Stimulated activated CD4-positive, alpha-beta T cell treated with anti-CD3 and anti-CD28 coated beads, Interleukin-15, amount 100 ng/mL, for 1 hour (primary cell): ENCODE measurements around the gene GGCX.
"Not testable (repeated sequence)": the region's sequence is repeated elsewhere in the genome, so short reads cannot be mapped to it uniquely, and the experiment has no call there.

Source experiments
- DNase-seq, 2 donors: peaks; one replicate each; pipeline ENCODE4 v3.0.0-alpha.2; 2020; ENCODE audit warnings: low read depth in 1 of 2, low spot score in 1 of 2

Gene GGCX

DNA sequence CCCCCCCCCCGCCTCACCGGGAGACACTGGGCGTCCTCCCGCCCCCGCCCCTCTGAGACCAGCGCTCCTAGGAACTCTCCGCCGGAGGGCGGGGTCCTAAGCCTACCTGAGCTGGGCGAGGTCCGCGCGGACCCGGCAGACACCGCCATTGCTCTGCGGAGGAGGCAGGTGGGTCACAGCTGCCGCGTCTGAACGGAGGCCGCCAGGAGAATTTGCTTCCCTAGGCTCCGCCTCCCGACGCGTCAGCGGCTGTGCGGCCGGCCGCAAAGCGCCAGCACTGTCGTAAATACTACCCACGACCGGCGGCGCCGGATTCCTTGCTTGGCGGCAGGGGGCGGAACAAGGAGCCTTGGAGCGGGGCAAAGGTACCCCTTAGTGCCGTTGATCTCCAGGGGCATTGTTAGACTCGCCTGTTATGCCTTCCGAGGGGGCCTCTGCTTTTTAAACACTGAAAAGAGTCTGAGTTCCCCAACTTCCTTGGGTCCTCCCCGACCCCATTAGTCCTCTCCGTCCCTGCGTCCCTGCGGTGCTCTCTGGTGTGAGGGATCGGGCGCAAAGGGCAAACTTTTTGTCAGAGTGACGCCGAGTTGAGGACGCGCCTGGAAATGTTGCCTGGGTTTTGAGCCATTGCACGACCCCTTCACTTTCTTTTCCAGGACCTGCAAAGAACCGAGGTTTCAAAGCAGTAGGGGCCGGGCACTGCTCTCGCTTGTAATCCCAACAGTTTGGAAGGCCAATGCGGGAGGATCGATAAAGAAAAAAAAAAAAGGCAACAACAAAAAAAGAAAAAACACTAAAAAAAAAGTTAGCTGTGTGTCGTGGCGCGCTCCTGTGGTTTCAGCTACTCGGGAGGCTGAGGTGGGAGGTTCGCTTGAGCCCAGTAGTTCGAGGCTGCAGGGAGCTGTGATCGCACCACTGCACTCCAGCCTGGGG is at the start of gene GGCX:
Gene GGCX (minus strand): TSS at position 214 of the 933 bp plus-strand sequence. CDS start 65 bp downstream, at position 149.
- peak; percentile 85 to 93 for DNase-seq

DNA sequence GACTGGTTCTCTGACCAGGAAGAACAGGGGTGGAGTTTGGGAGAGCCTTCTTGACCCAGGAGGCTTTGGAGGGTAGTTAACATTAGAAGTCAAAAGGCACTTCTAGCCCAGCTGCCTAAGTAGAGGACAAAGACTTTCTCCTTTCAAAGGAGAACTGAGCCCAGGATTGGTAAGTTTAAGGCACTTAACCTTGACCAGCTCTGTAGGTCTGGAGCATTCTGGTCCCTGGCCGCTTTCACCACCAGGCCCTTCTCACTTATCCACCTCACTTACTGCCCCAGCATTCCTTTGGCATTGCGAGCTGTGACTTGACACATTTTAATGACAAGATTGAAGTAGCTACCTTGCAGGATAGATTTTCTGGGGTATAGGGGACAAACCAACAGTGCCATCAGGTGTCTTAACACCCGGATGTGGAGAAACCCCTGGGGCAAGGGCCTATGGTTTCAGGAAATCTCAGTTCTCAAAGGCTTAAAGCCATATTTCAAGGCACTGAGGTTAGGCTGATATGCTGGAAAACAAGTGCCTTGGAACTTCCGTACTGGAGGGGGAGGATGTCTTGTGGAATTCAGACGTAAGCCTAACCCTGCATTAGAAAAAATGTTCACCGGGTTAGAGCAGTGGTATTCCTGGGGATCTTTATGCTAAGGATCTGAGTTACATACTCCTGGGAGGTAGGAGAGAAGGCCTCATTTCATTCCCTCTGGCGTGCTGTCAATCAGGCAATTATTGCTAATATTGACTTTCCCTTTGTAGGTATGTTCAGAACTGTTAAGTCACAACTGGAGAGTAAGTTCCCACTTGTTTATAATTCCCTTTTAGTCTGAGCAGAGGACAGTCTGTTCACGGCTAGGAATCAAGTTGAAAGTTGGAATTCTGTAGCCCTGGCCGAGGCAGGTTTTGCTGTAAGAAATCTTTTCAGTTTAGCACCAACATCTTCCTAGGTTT is 46.2 kb upstream of the GGCX start:
- no peak for DNase-seq

DNA sequence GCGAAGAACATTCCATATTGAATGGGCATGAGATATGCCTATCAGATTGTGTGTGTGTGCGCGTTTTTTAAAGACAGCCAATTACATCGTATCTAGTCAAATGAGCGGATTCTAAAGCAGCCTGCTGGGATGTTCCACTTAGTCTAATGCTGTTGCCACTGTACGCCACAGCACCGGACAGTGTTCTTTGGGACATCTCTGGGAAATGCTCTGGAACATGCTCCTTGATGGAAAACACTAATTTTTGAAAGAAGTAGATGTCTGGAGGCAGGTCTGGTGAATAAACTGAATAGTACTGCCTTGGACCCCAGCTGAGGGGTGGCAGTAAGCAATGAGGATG is 44.8 kb upstream of the GGCX start:
- DNase-seq, result no peak

DNA sequence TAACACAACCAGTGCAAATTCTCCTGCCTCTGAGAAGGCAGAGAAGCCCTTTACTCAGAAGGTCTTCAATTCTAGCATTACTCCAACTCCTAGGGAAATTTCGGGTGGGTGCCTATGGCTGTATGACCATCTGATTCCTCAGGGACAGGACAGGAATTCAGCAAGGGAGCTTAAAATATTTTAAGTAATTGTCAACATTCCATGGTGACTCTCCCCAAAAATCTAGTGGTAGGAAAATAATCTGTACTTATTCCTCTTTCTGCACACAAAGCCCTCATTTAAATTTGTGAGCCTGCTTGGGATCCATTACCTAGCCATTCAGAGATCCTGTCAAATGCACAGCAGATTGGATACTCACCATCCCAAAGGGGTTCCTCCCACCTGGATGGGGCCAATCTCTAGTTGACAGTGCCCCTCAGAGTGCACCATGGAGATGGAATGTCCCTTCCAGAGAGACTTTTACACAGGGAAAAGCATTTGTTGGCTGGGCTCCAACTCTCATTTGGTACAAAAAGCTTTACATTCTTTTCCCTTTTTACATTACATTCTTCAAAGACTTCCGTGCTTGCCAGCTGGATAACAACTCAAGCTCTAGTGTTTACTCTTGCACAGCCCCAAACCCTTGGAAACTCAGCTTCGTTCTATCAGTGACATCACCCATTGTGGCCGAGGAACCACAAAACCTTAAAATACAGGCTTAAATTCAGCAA is 44.3 kb upstream of the GGCX start:
- DNase-seq, result no peak

DNA sequence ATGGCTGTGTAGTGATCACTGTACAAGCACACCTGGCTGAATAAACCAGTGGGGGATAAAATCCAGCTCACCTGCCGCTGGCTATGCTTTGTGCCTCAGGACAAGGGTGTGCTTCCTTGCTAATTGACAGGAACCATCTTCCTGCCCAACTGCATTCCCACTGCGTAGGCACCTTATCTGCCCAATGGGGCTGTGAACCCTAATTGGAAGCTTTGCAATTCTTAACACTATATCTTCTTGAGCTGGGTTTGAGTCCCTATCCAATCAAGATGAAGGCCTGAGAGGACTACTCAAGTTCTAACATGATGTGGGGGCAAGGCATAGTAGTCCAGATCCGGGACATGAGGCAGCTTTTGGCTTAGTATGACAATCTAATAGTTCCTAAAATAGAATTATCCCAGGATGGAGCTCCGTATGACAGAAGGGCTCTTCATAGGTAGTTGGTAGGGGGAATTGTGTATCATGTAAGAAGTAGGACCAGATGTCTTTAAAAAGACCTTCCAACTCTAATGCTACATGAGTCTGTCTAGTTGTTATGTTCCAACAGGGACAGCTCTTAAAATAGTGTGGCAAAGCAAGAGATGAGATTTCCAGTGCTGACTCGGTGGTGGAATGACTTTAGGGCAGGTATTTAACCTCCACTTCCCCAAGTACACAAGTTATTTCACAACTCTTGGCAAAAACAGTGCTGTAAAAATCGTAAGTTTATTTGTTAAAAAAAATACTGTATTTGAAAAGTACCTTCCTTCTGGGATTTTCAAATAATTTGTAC is 43.5 kb upstream of the GGCX start:
- no peak for DNase-seq

DNA sequence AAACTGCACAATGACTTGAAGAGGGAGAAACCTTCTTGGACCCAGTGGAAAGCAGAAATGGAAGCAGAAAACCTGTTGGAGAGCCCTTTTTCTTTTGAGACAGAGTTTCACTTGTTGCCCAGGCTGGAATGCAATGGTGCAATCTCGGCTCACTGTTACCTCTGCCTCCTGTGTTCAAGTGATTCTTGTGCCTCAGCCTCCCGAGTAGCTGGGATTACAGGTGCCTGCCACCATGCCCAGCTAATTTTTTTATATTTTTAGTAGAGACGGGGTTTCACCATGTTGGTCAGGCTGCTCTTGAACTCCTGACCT is 42.8 kb upstream of the GGCX start:
- not testable (repeated sequence) for DNase-seq

DNA sequence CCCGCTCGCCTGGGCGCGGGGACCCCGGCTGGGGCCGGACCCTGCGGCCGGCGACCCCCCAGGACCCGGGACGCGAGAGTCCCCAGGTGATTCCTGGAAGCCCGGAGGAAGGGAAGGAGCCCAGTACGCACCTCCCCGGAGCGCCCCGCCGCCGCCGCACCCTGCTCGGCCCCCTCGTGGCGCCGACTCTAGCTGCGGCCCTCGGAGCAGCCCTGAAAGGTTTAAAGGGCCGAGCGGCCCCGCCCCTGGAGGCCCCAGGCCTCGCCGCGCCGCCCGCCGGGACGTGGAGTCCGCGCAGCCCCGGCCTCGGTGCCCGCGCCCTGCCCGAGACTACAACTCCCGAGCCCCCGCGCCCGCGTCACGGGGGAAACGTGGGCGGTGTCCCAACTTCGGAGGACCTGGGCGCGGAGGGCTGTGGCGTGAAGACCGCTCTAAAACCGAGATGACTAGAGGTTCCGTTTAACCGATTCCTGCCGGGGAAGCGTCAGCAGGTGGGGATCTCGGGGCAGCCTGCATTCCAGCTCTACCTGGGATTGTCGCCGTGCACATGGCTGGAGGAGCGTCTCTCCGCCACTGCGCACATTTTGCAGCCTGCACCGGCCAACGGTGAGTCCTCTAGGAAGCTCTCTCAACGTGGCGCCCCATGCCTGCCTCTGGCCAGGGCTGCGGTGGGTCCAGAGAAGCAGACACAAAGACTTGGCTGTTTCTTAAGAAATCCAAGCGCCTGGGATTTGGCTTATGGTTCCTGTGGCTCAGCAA is 41.4 kb upstream of the GGCX start, which contains the start of gene TMEM150A:
Gene TMEM150A (minus strand): TSS at position 223 of the 759 bp plus-strand sequence. CDS start 750 bp downstream, outside the sequence.
- peak; percentile 73 to 85 for DNase-seq

DNA sequence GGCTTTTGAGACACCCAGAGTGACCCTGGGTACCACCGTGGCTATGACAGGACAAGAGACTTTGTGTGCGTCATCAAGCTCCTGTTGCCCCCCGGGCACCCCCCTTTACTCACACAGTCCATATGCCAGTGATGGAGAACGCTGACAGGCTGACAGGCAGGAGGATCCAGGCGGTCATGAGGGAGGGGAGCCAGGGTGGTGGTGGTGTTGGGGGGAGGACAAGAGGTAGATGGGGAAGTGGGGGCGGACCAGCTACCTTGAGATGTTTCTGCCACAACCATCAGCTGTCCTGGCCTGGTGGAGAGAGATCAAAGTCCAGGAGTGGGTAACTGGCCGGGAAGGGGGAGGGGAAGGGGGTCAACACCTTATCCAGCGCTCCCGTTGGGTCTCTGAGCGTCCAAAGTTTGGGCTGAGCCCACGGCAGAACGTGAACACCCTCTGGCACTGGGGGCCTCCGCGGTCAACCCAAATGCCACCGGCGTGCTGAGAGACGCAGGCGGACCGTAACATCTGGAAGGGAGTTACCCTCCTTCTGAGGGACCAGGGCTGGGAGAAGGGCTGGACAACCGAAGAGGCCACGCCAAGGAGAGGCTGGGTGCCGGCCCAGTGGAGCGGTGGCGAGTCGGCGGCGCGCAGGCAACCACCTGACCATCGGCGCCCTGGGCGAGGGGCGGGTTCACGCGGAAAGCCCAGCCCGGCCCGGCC is 40.6 kb upstream of the GGCX start:
- no peak for DNase-seq

DNA sequence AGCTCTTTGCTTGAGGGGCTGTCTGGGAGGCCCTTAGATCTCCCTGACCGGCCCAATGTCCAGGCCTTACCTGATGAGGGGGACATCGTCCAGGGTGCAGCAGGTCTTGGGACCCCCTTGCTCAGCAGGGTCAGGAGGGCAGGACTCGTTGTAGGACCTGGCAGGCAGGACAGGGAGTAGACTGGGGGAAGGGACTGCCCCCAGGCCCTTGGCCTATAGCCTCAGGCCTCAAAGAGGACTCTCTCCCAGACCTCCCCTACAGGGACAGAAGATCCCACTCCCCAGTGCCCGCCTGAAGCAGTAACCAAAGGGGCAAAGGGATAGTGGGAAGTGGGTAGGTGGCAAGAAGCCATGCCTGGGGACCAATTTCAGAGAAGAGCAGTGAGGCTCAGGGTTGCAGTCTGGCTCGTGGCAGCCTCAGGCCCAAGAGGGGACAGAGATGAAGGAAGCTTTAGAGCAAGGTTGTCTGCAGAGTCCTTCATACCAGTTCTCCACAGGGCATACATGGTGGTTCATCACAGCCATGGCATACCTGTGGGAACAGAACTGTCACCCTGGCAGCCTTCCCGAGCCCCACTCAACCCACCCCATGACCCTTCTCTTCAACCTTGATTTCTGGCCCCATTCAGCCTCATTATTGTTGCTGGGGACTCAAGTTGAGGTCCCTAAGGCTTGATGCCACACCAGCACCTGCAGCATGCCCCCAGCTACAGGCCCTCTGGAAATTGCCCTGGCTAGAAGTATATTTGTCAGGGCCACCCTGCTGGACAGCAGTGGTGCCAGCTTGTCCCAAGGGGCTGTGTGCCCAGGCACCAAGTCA is 39.9 kb upstream of the GGCX start:
- DNase-seq, result no peak

DNA sequence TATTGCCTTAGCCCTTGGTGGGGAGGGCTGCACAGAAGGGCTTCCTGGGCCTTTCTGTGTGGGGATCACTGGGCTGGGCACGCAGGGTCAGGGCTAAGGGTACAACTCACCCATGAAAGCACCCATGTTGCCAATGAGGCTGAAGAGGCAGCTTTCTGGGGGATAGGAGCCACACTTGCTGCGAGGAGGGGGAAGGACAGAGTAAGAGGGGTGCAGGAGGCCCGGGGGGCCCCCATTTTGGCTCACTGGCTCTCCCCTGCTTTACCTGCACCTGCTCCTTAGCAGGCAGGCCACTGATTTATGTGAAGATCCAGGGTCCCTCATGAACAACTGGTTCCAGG is 38.9 kb upstream of the GGCX start:
- DNase-seq, result no peak

DNA sequence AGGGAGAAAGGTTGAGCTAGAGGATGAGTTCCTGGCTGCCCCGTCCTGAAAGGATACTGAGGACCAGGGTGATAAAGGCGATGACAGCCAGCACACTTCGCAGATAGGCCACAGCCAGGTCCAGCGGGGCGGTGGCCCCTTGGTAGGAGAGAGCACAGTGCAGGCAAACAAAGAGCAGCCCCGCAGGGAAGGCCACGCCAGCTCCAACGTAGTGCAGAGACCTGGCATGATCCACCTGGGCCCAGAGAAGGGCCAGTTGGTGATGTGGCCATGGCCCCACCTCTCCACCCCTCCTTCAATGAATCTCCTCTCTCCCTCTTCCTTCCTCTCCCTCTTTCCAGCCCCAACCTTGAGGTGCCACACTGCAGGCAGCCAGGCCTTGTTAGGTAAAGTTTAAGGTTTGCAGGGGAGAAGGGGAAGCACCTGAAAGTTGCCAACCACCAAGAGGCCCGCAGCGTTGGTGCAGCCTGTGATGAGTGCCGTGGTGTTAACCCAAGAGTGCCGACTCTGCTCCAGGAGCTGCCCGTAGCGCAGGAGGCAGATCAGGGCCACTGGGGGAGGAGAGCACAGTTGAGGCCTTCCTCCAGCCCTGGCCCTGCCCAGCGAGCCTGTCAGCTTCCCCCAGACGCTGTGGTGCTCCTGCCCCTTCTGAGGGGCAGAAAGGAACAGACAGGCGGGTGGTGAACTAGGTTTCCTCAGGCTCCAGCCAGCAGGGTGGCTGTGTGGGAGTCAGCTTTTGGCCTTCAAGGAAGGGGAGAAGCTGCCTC is 38.4 kb upstream of the GGCX start:
- DNase-seq, result no peak

DNA sequence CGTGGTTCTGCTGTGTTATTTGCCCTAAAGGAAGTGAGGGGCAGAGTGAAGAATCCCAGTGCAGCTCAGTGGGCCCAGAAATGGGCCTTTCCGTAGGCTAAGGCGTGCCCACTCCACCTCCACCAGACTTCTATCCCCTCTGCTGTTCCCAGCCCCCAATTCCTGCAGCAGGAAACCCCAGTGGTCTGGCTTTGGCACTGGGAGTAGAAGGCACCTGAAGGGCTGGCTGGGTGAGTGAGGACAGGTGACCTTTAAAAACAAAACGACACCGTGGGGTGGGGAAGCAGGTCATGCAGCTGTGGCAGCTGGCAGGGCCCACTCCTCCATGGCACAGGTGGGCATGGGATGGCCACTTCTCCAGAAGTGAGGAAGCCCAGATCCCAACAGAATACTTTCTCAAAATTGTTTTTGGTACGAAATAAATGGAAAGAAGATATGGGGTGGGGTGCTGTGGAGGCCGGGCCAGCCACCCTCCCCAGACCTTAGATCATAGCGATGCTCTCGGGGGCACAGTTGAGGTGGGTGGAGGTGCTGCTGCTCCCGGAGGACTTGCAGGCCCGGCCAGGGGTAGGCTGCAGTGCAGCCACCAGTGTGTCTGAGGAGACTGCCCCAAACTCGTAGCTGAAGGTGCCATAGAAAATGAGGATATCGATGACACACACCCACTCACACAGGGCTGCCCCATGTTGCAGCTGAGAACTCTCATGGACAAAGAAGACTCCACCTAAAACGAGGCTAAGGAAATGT is 37.5 kb upstream of the GGCX start:
- DNase-seq, result no peak

DNA sequence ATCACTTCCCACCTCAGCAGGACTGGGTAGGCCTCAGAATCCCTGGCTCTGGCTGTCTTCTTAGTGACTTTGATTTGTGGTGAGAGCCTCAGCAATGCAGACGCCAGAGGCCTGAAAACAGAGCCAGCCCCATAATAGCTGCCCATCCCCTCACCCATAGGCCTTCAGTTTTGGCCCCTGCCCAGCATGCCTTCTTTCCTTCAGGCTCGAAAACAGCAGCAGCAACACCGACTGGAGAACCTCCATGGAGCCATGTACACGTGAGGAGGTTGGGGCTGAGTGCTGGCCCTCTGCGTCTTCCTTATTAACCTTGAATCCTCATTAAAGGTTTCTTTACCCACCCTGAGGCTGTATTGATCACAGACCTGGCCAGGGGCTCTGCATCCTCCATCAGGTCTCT is 35.9 kb upstream of the GGCX start:
- DNase-seq, result no peak

DNA sequence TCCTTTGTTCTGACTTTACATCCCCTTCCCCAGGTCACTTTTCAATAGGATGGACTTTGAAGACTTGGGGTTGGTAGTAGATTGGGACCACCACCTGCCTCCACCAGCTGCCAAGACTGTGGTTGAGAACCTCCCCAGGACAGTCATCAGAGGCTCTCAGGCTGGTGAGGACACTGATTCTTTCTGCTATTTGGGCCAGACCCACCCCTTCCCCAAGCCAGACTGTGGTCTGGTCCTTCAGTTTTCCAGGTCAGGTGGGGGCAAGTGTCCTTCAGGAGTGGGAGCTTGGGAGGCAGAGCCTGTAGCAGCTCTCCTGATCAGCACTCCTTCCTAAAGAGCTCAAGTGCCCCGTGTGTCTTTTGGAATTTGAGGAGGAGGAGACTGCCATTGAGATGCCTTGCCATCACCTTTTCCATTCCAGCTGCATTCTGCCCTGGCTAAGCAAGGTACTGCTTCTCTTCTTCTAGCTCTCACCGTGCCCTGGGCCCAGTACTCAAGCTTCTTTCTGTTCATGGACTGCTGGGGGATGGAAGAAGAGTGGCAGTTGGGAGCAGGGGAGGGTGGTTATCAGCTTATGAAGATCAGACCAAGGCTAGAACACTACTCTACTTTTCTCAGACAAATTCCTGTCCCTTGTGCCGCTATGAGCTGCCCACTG is 35.3 kb upstream of the GGCX start:
- no peak for DNase-seq

DNA sequence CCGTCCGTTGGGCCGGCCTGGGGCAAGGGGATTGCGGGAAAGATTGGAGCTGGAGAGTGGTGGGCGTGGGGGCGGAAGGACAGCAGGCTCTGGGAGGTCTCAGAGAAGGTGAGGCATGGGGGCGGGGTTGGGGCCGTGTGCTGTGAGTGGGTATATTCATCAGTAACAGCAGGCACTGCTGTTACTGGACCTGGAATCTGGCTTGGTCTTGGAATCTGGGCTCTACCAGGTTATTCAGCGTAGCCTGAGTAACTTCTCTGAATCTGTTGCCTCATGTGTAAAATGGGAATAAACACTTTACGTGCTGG is 34.7 kb upstream of the GGCX start:
- no peak for DNase-seq

DNA sequence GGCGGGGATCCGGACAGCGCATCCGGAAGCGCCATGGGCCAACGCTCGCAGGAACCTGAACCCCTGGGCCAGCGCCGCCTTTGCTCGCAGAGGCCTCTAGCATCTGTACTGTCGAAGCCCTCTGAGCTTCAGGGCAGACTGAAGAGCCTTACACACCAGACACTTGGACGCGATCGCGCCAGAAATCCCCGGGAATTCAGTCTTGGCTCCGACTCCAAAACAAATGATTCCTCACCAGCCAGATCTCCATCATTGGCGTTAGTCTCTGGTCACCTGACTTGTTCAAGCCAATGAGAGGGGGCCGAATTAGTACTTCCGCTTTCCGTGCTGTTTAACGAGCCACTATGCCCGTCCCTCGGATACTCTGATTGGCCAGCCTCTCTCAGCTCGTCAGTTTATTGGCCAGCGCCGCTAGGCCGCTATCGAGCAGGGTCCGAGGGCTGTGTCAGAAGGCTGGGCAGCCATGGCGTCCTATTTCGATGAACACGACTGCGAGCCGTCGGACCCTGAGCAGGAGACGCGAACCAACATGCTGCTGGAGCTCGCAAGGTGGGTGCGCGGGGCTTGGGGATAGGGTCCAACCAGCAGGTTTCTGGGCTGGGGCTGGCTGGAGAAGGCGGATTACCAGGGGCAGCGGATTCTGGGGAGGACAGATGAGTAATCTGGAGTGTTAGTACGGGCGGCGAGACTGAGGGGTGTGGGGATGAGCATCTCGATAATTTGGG is 34.2 kb upstream of the GGCX start, which contains the start of gene RNF181:
Gene RNF181 (plus strand): TSS at position 445 of the 725 bp plus-strand sequence. CDS start 19 bp downstream, at position 464.
- peak; percentile 74 to 78 for DNase-seq
